ENCODE measurements around the gene FOXA1.

Gene FOXA1

DNA sequence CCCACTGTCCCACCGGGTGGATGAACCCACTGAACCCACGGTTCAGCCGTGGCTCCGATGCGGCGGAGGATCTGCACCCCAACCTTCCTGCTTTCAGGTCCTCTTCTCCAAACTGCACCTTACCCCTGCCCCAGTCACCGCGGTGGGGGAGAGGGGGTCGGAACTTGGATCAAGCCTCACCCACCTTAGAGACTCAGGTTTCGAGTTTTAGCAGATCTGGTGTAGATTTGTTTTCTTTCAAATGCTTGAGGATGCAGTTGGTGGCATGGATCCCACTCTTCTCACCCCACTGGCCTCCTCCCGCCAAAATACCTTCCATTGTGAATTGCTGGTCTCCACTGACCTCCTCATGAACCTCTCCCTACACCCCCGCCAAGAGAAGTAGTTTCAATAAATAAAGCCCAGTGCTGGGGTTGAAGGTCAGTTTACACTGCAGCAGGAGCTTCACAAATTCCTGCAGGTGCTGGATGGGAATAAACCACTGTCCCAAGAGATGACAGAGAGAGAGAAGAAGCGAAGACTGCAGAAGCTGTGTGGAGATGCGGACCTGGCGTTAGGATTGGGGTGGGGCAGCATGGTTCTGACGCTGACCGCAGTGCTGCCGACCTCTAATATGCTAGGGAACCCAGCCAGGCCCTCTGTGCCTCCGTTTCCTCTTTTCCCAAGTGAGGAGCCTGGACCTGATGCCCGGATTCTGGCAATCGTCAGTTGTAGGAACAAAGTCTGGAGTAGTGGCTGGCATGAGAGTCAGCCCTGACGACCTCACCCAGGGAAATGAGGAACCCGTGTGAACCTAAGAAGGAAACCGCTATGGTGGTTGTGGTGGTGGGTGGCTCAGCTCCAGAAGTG lies 7.8 kb upstream of the FOXA1 start:
- TF ChIP-seq, protein P1, sequence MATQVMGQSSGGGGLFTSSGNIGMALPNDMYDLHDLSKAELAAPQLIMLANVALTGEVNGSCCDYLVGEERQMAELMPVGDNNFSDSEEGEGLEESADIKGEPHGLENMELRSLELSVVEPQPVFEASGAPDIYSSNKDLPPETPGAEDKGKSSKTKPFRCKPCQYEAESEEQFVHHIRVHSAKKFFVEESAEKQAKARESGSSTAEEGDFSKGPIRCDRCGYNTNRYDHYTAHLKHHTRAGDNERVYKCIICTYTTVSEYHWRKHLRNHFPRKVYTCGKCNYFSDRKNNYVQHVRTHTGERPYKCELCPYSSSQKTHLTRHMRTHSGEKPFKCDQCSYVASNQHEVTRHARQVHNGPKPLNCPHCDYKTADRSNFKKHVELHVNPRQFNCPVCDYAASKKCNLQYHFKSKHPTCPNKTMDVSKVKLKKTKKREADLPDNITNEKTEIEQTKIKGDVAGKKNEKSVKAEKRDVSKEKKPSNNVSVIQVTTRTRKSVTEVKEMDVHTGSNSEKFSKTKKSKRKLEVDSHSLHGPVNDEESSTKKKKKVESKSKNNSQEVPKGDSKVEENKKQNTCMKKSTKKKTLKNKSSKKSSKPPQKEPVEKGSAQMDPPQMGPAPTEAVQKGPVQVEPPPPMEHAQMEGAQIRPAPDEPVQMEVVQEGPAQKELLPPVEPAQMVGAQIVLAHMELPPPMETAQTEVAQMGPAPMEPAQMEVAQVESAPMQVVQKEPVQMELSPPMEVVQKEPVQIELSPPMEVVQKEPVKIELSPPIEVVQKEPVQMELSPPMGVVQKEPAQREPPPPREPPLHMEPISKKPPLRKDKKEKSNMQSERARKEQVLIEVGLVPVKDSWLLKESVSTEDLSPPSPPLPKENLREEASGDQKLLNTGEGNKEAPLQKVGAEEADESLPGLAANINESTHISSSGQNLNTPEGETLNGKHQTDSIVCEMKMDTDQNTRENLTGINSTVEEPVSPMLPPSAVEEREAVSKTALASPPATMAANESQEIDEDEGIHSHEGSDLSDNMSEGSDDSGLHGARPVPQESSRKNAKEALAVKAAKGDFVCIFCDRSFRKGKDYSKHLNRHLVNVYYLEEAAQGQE (IDR thresholded peaks at IDR 0.05; ENCODE audit: insufficient read depth in 1 of 2, low read depth in 2 of 2, low read length in 2 of 2), result no peak
- no peak for TF ChIP-seq POLR2AphosphoS5 (IDR thresholded peaks at IDR 0.05; ENCODE audit: low read depth, low read length)
- no peak for TF ChIP-seq TAF1 (IDR thresholded peaks at IDR 0.05; ENCODE audit: borderline replicate concordance, insufficient read depth, low read length)
- no peak for TF ChIP-seq FOXP2 (optimal IDR thresholded peaks at IDR 0.05; ENCODE audit: borderline replicate concordance, extremely low read depth, extremely low read length, insufficient read depth)
- TF ChIP-seq SIN3A (IDR thresholded peaks at IDR 0.05; ENCODE audit: borderline replicate concordance, insufficient read depth, low read length), result no peak

DNA sequence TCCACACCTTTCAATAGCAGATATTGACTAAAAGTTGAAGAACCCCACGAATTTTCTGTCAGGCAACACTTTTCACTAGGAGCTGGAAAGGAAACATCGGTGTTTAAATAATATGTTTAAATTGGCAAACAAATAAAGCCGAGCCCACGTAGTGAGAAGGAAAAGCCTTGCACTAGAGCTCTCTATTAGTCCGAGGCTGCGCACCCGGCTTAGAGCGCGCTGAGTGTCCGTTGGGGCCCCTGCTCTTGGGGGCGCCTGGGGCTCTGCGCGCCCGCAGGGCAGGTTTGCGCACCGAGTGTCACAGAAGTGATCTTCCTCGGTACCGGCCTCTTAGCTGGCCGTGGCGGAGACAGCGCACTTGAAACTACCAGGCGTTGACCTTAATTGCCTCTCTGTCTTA lies 6.8 kb upstream of the FOXA1 start:
- TF ChIP-seq FOXP2 (optimal IDR thresholded peaks at IDR 0.05; ENCODE audit: borderline replicate concordance, extremely low read depth, extremely low read length, insufficient read depth), result no peak
- TF ChIP-seq, protein P1 (IDR thresholded peaks at IDR 0.05; ENCODE audit: insufficient read depth in 1 of 2, low read depth in 2 of 2, low read length in 2 of 2), result no peak
- no peak for TF ChIP-seq SIN3A (IDR thresholded peaks at IDR 0.05; ENCODE audit: borderline replicate concordance, insufficient read depth, low read length)
- no peak for TF ChIP-seq TAF1 (IDR thresholded peaks at IDR 0.05; ENCODE audit: borderline replicate concordance, insufficient read depth, low read length)
- TF ChIP-seq POLR2AphosphoS5 (IDR thresholded peaks at IDR 0.05; ENCODE audit: low read depth, low read length), result no peak

DNA sequence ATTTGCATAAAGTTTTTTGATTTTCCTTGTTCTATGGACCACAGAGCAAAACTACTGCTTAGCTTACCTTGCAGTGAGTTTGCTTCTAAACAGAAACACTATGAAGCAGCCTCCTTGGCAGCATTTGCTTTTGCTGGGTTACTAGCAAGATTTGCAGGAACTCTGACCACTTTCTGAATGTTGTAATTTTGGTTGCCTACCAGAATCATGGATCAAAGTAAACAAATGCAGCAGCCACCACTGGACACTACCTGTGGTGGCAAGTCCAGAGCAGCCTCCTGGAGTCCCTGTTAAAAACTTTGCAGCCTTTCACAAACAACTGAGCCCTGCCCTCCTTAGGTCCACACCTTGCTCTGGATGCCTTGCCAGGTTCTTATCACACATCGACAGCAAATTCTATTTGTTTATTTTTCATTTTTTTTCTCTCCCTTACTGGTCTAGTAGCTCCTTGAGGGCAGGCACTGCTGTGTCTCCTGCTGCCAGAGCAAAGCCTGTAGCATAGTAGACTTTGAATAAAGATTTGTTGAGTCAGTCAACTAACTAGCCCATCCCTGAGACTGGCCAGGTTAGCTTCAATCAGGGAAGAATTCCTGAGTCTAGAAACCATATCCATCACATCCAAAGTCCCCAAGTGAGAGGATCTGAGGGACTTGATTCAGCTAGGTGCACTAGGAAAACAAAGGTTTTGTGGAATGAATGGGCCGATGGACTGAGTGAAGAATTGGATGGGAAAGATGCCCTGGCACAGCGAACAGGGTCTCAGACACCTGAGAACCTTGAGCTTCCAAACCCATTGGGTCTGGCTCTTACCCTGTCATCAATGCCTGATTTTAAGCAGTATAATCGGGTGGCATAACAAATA lies 6.1 kb upstream of the FOXA1 start:
- TF ChIP-seq POLR2AphosphoS5 (IDR thresholded peaks at IDR 0.05; ENCODE audit: low read depth, low read length) (no peak), FOXP2 (optimal IDR thresholded peaks at IDR 0.05; ENCODE audit: borderline replicate concordance, extremely low read depth, extremely low read length, insufficient read depth) (no peak), SIN3A (IDR thresholded peaks at IDR 0.05; ENCODE audit: borderline replicate concordance, insufficient read depth, low read length) (no peak), TAF1 (IDR thresholded peaks at IDR 0.05; ENCODE audit: borderline replicate concordance, insufficient read depth, low read length) (no peak)
- TF ChIP-seq, protein P1 (IDR thresholded peaks at IDR 0.05; ENCODE audit: insufficient read depth in 1 of 2, low read depth in 2 of 2, low read length in 2 of 2), result no peak

DNA sequence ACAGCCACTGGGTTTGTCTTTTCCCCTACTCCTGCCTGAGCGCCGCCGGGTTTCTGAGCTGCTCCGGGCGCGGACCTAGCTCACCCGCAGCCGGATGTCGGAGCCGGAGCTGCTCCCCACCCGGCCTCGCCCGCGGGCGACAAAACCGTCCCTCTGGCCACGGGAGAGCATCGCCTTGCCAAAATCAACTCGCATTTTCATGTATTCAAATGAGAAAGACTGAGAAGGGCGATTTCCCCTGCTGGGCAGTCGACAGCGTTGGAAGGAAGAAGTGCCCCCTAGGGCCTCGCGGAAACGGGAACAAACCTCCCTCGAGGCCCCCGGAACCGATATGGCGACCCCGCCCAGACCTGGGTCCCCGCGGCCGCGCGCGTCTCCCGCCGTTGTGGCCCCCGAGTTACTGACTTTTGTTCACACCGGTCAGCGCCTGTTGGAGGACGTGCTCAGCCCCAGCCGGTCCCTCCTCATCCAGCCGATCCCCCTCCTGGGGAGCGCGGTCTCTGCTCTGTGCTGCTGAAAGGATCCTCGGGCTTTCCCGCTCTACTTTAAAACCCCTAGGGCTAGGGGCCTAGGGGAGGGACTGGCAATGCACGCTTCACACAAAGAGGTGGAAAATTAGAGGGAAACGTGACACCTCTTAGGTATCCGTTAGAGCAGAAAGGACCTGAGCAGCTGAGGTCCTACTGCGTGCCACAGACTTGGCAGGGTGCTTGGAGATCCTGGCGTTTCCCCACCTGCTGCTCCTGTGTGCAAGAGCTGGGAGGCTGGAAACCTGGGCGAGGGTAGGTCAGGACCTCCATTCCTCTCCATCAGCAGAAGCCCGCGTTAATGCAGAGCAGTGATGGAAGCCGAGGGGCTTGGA lies 4.7 kb upstream of the FOXA1 start:
- TF ChIP-seq TAF1 (IDR thresholded peaks at IDR 0.05; ENCODE audit: borderline replicate concordance, insufficient read depth, low read length) (no peak), FOXP2 (optimal IDR thresholded peaks at IDR 0.05; ENCODE audit: borderline replicate concordance, extremely low read depth, extremely low read length, insufficient read depth) (no peak), POLR2AphosphoS5 (IDR thresholded peaks at IDR 0.05; ENCODE audit: low read depth, low read length) (no peak), SIN3A (IDR thresholded peaks at IDR 0.05; ENCODE audit: borderline replicate concordance, insufficient read depth, low read length) (no peak)
- TF ChIP-seq, protein P1 (IDR thresholded peaks at IDR 0.05; ENCODE audit: insufficient read depth in 1 of 2, low read depth in 2 of 2, low read length in 2 of 2), result no peak
